Renal cortex interstitium (tissue), 11 donors: ENCODE measurements around the gene STARD7. TPM values are rescaled to one million over a fixed set of nuclear protein-coding genes. Genes with fewer than 3 reads are reported as not detected.
"Not testable (repeated sequence)": the region's sequence is repeated elsewhere in the genome, so short reads cannot be mapped to it uniquely, and the experiment has no call there.

Experiments used
- DNase-seq, 11 donors: peaks; one replicate each; pipeline ENCODE4 v3.0.0-alpha.2; 2013; ENCODE audit warnings: low read depth in 9 of 11, low spot score in 4 of 11; ENCODE audit errors: extremely low read depth in 1 of 11
- polyA plus RNA-seq, 3 donors: library from polyadenylated mRNA; unstranded; fragments of 120-200 nt; gene quantifications; one replicate each; pipeline ENCODE4 v1.2.1, GENCODE V29; 2013; ENCODE audit not compliant: insufficient read length in 3 of 3

The STARD7 gene
- polyA plus RNA-seq, 3 donors, result 135 to 159 (median 141) TPM

- DNase-seq, result no peak
Observed at GRCh38 chr2:96180002-96180401, 28.6 kb downstream of the STARD7 start.

- no peak for DNase-seq
Observed at GRCh38 chr2:96176661-96177060, 32.0 kb downstream of the STARD7 start.

GRCh38 chr2:96175951-96176350 lies 32.7 kb downstream of the STARD7 start:
- DNase-seq, result no peak

GRCh38 chr2:96174251-96175144 lies 34.1 kb downstream of the STARD7 start:
- DNase-seq, result peak; percentile 13 to 60 (median 44)

GRCh38 chr2:96171831-96172230 lies 36.8 kb downstream of the STARD7 start:
- no peak for DNase-seq

- no peak for DNase-seq
Observed at GRCh38 chr2:96170626-96171025, 38.0 kb downstream of the STARD7 start.

- no peak for DNase-seq
Observed at GRCh38 chr2:96169868-96170507, 38.6 kb downstream of the STARD7 start.

- no peak for DNase-seq
Observed at GRCh38 chr2:96167407-96168013, 41.1 kb downstream of the STARD7 start.

GRCh38 chr2:96164459-96165184 lies 44.0 kb downstream of the STARD7 start:
- no peak for DNase-seq

GRCh38 chr2:96163768-96164429 lies 44.7 kb downstream of the STARD7 start:
- DNase-seq, result peak in 1 of 11 donors; percentile 65

GRCh38 chr2:96163415-96163767 lies 45.2 kb downstream of the STARD7 start:
- no peak for DNase-seq

- no peak for DNase-seq
Observed at GRCh38 chr2:96161898-96162297, 46.7 kb downstream of the STARD7 start.

GRCh38 chr2:96160366-96160765 lies 48.3 kb downstream of the STARD7 start:
- DNase-seq, result not testable (repeated sequence)

GRCh38 chr2:96159084-96159830 lies 49.4 kb downstream of the STARD7 start:
- DNase-seq, result no peak

- no peak for DNase-seq
Observed at GRCh38 chr2:96158554-96158940, 50.1 kb downstream of the STARD7 start.

- no peak for DNase-seq
Observed at GRCh38 chr2:96157649-96158553, 50.7 kb downstream of the STARD7 start.

GRCh38 chr2:96156926-96157648 lies 51.5 kb downstream of the STARD7 start:
- no peak for DNase-seq
